HepG2 (cell line): ENCODE data around the gene ORC2. TPM values are rescaled to one million over a fixed set of nuclear protein-coding genes. Genes with fewer than 3 reads are reported as not detected.
A peak's percentile ranks its signal among the peaks of the same experiment; 100 is the strongest.

Source experiments
- ATAC-seq: fragments of 200-7000 bp; cut with Tn5 transposase; 3 replicates; pipeline ENCODE4 v1.9.1; 2020; ENCODE audit warnings: mild to moderate bottlenecking, moderate library complexity
- BruUV-seq: library from RNA; stranded (reverse); fragments of 400-500 nt; replicated peaks from 2 replicates; lab custom pipeline; 2021; lab: Mats Ljungman, UMichigan
- CTCF ChIA-PET: fragments of 300-600 bp; formaldehyde crosslinking; extraction: SDS; loops from one replicate; lab custom pipeline; 2021; ENCODE audit warnings: low total read pairs, inconsistent platforms, low intra/inter-chr PET ratio; lab: Yijun Ruan, JAX
- POLR2A ChIA-PET: fragments of 350-600 bp; sonication (Branson Sonifier 250); formaldehyde crosslinking; loops from one replicate; lab custom pipeline; 2020; ENCODE audit warnings: antibody characterized with exemption, inconsistent platforms; lab: Yijun Ruan, JAX
- DNase-seq: peaks from one replicate; pipeline ENCODE4 v3.0.0-alpha.2; 2015; ENCODE audit warnings: low spot score
- FAIRE-seq: peaks from 3 replicates; lab custom pipeline; 2011; peaks lifted over from hg19 to GRCh38; lab: Jason Lieb, UNC
- H2AFZ ChIP-seq: one replicate; pipeline ENCODE4 v1.6.1; 2011; ENCODE audit warnings: low read length, inconsistent platforms
- H3K27ac ChIP-seq: fragments of 300-600 bp; 3 replicates; pipeline ENCODE4 v1.8.0; 2011; ENCODE audit warnings: mixed run types, mild to moderate bottlenecking, mixed read lengths, low read length, inconsistent platforms; ENCODE audit not compliant: insufficient read depth; ENCODE audit errors: extremely low read length
- H3K27me3 ChIP-seq, 2 experiments: fragments of 200-600 bp in 1 of 2; 2 replicates in 1 of 2; 3 replicates in 1 of 2; pipeline versions ENCODE4 v1.6.0 to v1.8.0; 2011; ENCODE audit warnings: low read length in 2 of 2, mild to moderate bottlenecking in 2 of 2, moderate library complexity in 2 of 2, inconsistent platforms in 1 of 2; ENCODE audit not compliant: insufficient read depth in 2 of 2, control insufficient read depth in 1 of 2
- H3K36me3 ChIP-seq, 2 experiments: fragments of 200-600 bp in 1 of 2; replicated peaks in 1 of 2; 2 replicates in 1 of 2; 3 replicates in 1 of 2; pipeline versions ENCODE4 v1.5.1 to v1.8.0; 2011; ENCODE audit warnings: low read length in 2 of 2, inconsistent platforms in 1 of 2; ENCODE audit not compliant: insufficient read depth in 2 of 2, control insufficient read depth in 1 of 2
- H3K4me1 ChIP-seq: 2 replicates; pipeline ENCODE4 v1.5.1; 2012; ENCODE audit warnings: low read length, inconsistent platforms; ENCODE audit not compliant: insufficient read depth
- H3K4me2 ChIP-seq: 2 replicates; pipeline ENCODE4 v1.6.0; 2011; ENCODE audit warnings: low read depth, low read length, inconsistent platforms
- H3K4me3 ChIP-seq, 3 experiments: fragments of 200-600 bp in 1 of 3; sonication (generic), shearing (Covaris generic) in 1 of 3; replicated peaks in 1 of 3; 2 replicates each; pipeline ENCODE4 v1.5.1; 2011 to 2016; ENCODE audit warnings: low read length in 3 of 3, inconsistent platforms in 2 of 3, low read depth in 2 of 3, mild to moderate bottlenecking in 2 of 3, control low read depth in 1 of 3, mixed read lengths in 1 of 3; ENCODE audit not compliant: insufficient read depth in 1 of 3
- H3K79me2 ChIP-seq: one replicate; pipeline ENCODE4 v1.6.1; 2011; ENCODE audit warnings: low read length, inconsistent platforms; ENCODE audit not compliant: insufficient read depth
- H3K9ac ChIP-seq: 2 replicates; pipeline ENCODE4 v1.6.0; 2011; ENCODE audit warnings: mild to moderate bottlenecking, low read depth, low read length, inconsistent platforms; ENCODE audit not compliant: insufficient read depth
- H3K9me3 ChIP-seq: 2 replicates; pipeline ENCODE4 v1.5.1; 2012; ENCODE audit warnings: mild to moderate bottlenecking, low read length
- H4K20me1 ChIP-seq: 2 replicates; pipeline ENCODE4 v1.6.0; 2011; ENCODE audit warnings: inconsistent platforms, mild to moderate bottlenecking, low read length, moderate library complexity; ENCODE audit not compliant: insufficient read depth
- ATM ChIP-seq: fragments of 450-650 bp; IDR thresholded peaks from 2 replicates; pipeline ENCODE4 v1.7.1; 2017; ENCODE audit warnings: mild to moderate bottlenecking, borderline replicate concordance
- FOXK2 ChIP-seq: fragments of 450-650 bp; IDR thresholded peaks from 2 replicates; pipeline ENCODE4 v1.6.1; 2016
- MBD4 ChIP-seq: IDR thresholded peaks from 2 replicates; pipeline ENCODE4 v1.6.1; 2012; ENCODE audit warnings: low read length, inconsistent platforms, borderline replicate concordance
- MED1 ChIP-seq: sonication (generic); formaldehyde crosslinking; IDR thresholded peaks from 2 replicates; pipeline ENCODE4 v1.4.0; 2020; ENCODE audit warnings: missing genetic modification reagents
- THYN1 ChIP-seq: sonication (generic); formaldehyde crosslinking; IDR thresholded peaks from 2 replicates; pipeline ENCODE4 v1.8.1; 2023; ENCODE audit warnings: low read depth, mild to moderate bottlenecking, moderate library complexity, missing genetic modification reagents, borderline replicate concordance
- ZNF773 ChIP-seq: sonication (generic); formaldehyde crosslinking; IDR thresholded peaks from 2 replicates; pipeline ENCODE4 v1.4.0; 2020; ENCODE audit warnings: missing genetic modification reagents, borderline replicate concordance
- WGBS: methylation state at CpG from one replicate; pipeline ENCODE4 v1.1.6; 2017; ENCODE audit warnings: low lambda C conversion rate; 5-methylcytosine and 5-hydroxymethylcytosine counted together
- in situ Hi-C: cut with HindIII; loops from 2 replicates; pipeline ENCODE4 v1.10.0; 2017; ENCODE audit warnings: low pct_unique_long_range_greater_than_20kb; ENCODE audit not compliant: extremely low pct_ligation_motif_present
- intact Hi-C: fragments of 100-400 bp; cut with micrococcal nuclease; formaldehyde crosslinking; loops from one replicate; pipeline ENCODE4 v1.10.0; 2022; ENCODE audit not compliant: unreplicated experiment
- polyA plus RNA-seq, 8 experiments: library from polyadenylated mRNA; depleted of rRNA in 3 of 8; stranded (reverse) in 7 of 8; unstranded in 1 of 8; fragments of >200 nt; fragmentation: Illumina TruSeq in 4 of 8; extraction: Trizol in 4 of 8; gene quantifications; 2 replicates each; pipeline versions ENCODE4 v1.2.1 to v1.2.3, GENCODE V29; 2011 to 2016; ENCODE audit warnings: low read depth in 4 of 8, missing spikeins in 1 of 8, mixed read lengths in 1 of 8; ENCODE audit not compliant: insufficient read depth in 1 of 8
- total RNA-seq, 5 experiments: library from RNA; depleted of rRNA; stranded (reverse); fragments of >200 nt; fragmentation: Illumina TruSeq; extraction: Trizol; gene quantifications; 2 replicates each; pipeline ENCODE4 v1.2.3, GENCODE V29; 2016; ENCODE audit warnings: low read depth in 1 of 5
- TF ChIP-seq, protein P1 (sequence below): sonication (generic); formaldehyde crosslinking; IDR thresholded peaks from 2 replicates; pipeline ENCODE4 v1.5.0; 2020; ENCODE audit warnings: mild to moderate bottlenecking, missing genetic modification reagents, borderline replicate concordance
- TF ChIP-seq, protein P2 (sequence below): sonication (generic); formaldehyde crosslinking; IDR thresholded peaks from 2 replicates; pipeline ENCODE4 v1.4.0; 2020; ENCODE audit warnings: missing genetic modification reagents, borderline replicate concordance
- TF ChIP-seq, protein P3 (sequence below): sonication (generic); formaldehyde crosslinking; IDR thresholded peaks from 2 replicates; pipeline ENCODE4 v1.5.1; 2020; ENCODE audit warnings: missing genetic modification reagents, mild to moderate bottlenecking, borderline replicate concordance
- TF ChIP-seq, protein P4 (sequence below): IDR thresholded peaks from 2 replicates; pipeline ENCODE4 v1.4.0; 2020; ENCODE audit warnings: mild to moderate bottlenecking, missing genetic modification reagents

Gene ORC2
- total and polyA plus RNA-seq, 2 of the 13 experiments (the other 11 are each of a cell fraction or from before 2014, with no cell fraction given): 19.3 to 73.5 TPM

DNA sequence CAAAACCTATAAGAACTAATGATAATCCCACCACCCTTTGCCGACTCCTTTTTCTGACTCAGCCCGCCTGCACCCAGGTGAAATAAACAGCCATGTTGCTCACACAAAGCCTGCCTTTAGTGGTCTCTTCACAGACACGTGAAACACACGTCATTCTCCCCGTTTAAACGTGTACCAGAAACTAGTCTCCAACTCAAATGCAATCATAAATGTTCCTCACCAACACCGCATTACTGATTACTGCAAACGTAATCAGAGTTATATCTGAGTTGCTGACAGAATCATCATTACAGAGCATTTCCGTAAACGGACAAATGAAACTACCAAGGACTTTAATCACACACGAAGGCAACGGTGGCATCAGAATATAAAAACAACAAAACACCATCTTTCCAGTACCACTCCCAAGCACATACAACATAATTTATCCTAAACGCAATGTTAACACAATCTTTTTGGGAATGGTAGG, 100.9 kb downstream of the ORC2 start:
- intact Hi-C loops: loop anchor here (2.0 to 5.0 kb wide), 2 partner anchors 35 to 50 kb away; no protein-coding TSS in a partner anchor
- H3K9ac ChIP-seq: peak overlapping the region; percentile 100
- FAIRE-seq: no peak
- TF ChIP-seq, protein P1, sequence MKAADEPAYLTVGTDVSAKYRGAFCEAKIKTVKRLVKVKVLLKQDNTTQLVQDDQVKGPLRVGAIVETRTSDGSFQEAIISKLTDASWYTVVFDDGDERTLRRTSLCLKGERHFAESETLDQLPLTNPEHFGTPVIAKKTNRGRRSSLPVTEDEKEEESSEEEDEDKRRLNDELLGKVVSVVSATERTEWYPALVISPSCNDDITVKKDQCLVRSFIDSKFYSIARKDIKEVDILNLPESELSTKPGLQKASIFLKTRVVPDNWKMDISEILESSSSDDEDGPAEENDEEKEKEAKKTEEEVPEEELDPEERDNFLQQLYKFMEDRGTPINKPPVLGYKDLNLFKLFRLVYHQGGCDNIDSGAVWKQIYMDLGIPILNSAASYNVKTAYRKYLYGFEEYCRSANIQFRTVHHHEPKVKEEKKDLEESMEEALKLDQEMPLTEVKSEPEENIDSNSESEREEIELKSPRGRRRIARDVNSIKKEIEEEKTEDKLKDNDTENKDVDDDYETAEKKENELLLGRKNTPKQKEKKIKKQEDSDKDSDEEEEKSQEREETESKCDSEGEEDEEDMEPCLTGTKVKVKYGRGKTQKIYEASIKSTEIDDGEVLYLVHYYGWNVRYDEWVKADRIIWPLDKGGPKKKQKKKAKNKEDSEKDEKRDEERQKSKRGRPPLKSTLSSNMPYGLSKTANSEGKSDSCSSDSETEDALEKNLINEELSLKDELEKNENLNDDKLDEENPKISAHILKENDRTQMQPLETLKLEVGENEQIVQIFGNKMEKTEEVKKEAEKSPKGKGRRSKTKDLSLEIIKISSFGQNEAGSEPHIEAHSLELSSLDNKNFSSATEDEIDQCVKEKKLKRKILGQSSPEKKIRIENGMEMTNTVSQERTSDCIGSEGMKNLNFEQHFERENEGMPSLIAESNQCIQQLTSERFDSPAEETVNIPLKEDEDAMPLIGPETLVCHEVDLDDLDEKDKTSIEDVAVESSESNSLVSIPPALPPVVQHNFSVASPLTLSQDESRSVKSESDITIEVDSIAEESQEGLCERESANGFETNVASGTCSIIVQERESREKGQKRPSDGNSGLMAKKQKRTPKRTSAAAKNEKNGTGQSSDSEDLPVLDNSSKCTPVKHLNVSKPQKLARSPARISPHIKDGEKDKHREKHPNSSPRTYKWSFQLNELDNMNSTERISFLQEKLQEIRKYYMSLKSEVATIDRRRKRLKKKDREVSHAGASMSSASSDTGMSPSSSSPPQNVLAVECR: peak; percentile 37; the same call in 1 of the 2 replicates
- TF ChIP-seq MBD4 (no peak), ZNF773 (no peak), THYN1 (CRISPR knock-in tag) (no peak), MED1 (peak; percentile 16; the same call in 1 of the 2 replicates), ATM (no peak), FOXK2 (0 out of 2 replicates have a peak, but pooled peaks have one; percentile 51)
- TF ChIP-seq, protein P2, sequence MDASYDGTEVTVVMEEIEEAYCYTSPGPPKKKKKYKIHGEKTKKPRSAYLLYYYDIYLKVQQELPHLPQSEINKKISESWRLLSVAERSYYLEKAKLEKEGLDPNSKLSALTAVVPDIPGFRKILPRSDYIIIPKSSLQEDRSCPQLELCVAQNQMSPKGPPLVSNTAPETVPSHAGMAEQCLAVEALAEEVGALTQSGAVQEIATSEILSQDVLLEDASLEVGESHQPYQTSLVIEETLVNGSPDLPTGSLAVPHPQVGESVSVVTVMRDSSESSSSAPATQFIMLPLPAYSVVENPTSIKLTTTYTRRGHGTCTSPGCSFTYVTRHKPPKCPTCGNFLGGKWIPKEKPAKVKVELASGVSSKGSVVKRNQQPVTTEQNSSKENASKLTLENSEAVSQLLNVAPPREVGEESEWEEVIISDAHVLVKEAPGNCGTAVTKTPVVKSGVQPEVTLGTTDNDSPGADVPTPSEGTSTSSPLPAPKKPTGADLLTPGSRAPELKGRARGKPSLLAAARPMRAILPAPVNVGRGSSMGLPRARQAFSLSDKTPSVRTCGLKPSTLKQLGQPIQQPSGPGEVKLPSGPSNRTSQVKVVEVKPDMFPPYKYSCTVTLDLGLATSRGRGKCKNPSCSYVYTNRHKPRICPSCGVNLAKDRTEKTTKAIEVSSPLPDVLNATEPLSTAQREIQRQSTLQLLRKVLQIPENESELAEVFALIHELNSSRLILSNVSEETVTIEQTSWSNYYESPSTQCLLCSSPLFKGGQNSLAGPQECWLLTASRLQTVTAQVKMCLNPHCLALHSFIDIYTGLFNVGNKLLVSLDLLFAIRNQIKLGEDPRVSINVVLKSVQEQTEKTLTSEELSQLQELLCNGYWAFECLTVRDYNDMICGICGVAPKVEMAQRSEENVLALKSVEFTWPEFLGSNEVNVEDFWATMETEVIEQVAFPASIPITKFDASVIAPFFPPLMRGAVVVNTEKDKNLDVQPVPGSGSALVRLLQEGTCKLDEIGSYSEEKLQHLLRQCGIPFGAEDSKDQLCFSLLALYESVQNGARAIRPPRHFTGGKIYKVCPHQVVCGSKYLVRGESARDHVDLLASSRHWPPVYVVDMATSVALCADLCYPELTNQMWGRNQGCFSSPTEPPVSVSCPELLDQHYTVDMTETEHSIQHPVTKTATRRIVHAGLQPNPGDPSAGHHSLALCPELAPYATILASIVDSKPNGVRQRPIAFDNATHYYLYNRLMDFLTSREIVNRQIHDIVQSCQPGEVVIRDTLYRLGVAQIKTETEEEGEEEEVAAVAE (CRISPR knock-in tag): no peak
- TF ChIP-seq, protein P3, sequence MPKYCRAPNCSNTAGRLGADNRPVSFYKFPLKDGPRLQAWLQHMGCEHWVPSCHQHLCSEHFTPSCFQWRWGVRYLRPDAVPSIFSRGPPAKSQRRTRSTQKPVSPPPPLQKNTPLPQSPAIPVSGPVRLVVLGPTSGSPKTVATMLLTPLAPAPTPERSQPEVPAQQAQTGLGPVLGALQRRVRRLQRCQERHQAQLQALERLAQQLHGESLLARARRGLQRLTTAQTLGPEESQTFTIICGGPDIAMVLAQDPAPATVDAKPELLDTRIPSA: no peak
- TF ChIP-seq, protein P4, sequence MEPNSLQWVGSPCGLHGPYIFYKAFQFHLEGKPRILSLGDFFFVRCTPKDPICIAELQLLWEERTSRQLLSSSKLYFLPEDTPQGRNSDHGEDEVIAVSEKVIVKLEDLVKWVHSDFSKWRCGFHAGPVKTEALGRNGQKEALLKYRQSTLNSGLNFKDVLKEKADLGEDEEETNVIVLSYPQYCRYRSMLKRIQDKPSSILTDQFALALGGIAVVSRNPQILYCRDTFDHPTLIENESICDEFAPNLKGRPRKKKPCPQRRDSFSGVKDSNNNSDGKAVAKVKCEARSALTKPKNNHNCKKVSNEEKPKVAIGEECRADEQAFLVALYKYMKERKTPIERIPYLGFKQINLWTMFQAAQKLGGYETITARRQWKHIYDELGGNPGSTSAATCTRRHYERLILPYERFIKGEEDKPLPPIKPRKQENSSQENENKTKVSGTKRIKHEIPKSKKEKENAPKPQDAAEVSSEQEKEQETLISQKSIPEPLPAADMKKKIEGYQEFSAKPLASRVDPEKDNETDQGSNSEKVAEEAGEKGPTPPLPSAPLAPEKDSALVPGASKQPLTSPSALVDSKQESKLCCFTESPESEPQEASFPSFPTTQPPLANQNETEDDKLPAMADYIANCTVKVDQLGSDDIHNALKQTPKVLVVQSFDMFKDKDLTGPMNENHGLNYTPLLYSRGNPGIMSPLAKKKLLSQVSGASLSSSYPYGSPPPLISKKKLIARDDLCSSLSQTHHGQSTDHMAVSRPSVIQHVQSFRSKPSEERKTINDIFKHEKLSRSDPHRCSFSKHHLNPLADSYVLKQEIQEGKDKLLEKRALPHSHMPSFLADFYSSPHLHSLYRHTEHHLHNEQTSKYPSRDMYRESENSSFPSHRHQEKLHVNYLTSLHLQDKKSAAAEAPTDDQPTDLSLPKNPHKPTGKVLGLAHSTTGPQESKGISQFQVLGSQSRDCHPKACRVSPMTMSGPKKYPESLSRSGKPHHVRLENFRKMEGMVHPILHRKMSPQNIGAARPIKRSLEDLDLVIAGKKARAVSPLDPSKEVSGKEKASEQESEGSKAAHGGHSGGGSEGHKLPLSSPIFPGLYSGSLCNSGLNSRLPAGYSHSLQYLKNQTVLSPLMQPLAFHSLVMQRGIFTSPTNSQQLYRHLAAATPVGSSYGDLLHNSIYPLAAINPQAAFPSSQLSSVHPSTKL: no peak

More for the DNA sequence above, 100.9 kb downstream of the ORC2 start:
- ChIA-PET POLR2A (interaction anchor here (1.6 to 3.0 kb wide), 4 partner anchors 18 to 149 kb away, joined by 7 to 80 read pairs (median 36); partner anchors contain the start of genes NIF3L1 and PPIL3), CTCF (no interaction called here)
- H4K20me1 ChIP-seq: peaks cover 60% of the 10 kb centered on the region
- H3K36me3 ChIP-seq: peaks cover 7 to 36% of the 10 kb centered on the region in 2 experiments
- in situ Hi-C loops: no loop called here
- TSS peak; percentile 47 for BruUV-seq
- H2AFZ ChIP-seq: no peak overlapping the region
- no peaks in the 10 kb centered on the region; a peak in 1 of 5 replicates for H3K27me3 ChIP-seq
- peaks cover 61% of the 10 kb centered on the region for H3K4me1 ChIP-seq
- ATAC-seq (no peak), DNase-seq (peak; percentile 74)
- H3K79me2 ChIP-seq: peaks cover 69% of the 10 kb centered on the region
- peak overlapping the region; percentile 91 to 99 (median 97) for H3K4me3 ChIP-seq
- H3K27ac ChIP-seq: peak overlapping the region; percentile 98
- 2% methylated on average over 13 of the region's 13 CpGs for WGBS
- peak overlapping the region; percentile 83 for H3K4me2 ChIP-seq
- no peaks in the 10 kb centered on the region for H3K9me3 ChIP-seq
